Measurements from ENCODE around the gene TRIM65.

The TRIM65 gene

GRCh38 chr17:75896415-75897159, at the start of gene TRIM65:
Gene TRIM65, minus strand, starts transcription at chr17:75896951. Its CDS starts 14 bp downstream, at chr17:75896937.
- DNase-seq: peak; percentile 74

GRCh38 chr17:75945211-75945610, 48.5 kb upstream of the TRIM65 start:
- no peak for DNase-seq

GRCh38 chr17:75943491-75943890, 46.7 kb upstream of the TRIM65 start:
- no peak for DNase-seq

GRCh38 chr17:75942473-75942872, 45.7 kb upstream of the TRIM65 start:
- DNase-seq: no peak

GRCh38 chr17:75941442-75941819, 44.7 kb upstream of the TRIM65 start:
- DNase-seq: no peak

GRCh38 chr17:75940727-75941441, 44.1 kb upstream of the TRIM65 start, which contains the start of gene FBF1:
Gene FBF1, minus strand, starts transcription at chr17:75941042. Its CDS starts 2,893 bp downstream, at chr17:75938149.
- peak; percentile 84 for DNase-seq

GRCh38 chr17:75937652-75938051, 40.9 kb upstream of the TRIM65 start:
- no peak for DNase-seq

GRCh38 chr17:75933808-75934207, 37.1 kb upstream of the TRIM65 start:
- no peak for DNase-seq

- no peak for DNase-seq
Observed at GRCh38 chr17:75932852-75933251, 36.1 kb upstream of the TRIM65 start.

- no peak for DNase-seq
Observed at GRCh38 chr17:75931062-75931461, 34.3 kb upstream of the TRIM65 start.

GRCh38 chr17:75927286-75927922, 30.7 kb upstream of the TRIM65 start:
- no peak for DNase-seq

- no peak for DNase-seq
Observed at GRCh38 chr17:75926456-75926855, 29.7 kb upstream of the TRIM65 start.

- no peak for DNase-seq
Observed at GRCh38 chr17:75925912-75926311, 29.2 kb upstream of the TRIM65 start.

GRCh38 chr17:75925103-75925502, 28.4 kb upstream of the TRIM65 start:
- DNase-seq: no peak

GRCh38 chr17:75922963-75923874, 26.5 kb upstream of the TRIM65 start:
- DNase-seq: no peak

GRCh38 chr17:75922173-75922961, 25.6 kb upstream of the TRIM65 start:
- no peak for DNase-seq

GRCh38 chr17:75921596-75921995, 24.8 kb upstream of the TRIM65 start:
- no peak for DNase-seq

- no peak for DNase-seq
Observed at GRCh38 chr17:75920045-75920560, 23.4 kb upstream of the TRIM65 start.

GRCh38 chr17:75919611-75920010, 22.9 kb upstream of the TRIM65 start:
- no peak for DNase-seq

- no peak for DNase-seq
Observed at GRCh38 chr17:75917917-75918445, 21.2 kb upstream of the TRIM65 start.
